ENCODE results near the gene ZBTB46. TPM values are rescaled to one million over a fixed set of nuclear protein-coding genes. Genes with fewer than 3 reads are reported as not detected.

Gene ZBTB46
- total RNA-seq, 1 donor: 0.36 TPM

DNA sequence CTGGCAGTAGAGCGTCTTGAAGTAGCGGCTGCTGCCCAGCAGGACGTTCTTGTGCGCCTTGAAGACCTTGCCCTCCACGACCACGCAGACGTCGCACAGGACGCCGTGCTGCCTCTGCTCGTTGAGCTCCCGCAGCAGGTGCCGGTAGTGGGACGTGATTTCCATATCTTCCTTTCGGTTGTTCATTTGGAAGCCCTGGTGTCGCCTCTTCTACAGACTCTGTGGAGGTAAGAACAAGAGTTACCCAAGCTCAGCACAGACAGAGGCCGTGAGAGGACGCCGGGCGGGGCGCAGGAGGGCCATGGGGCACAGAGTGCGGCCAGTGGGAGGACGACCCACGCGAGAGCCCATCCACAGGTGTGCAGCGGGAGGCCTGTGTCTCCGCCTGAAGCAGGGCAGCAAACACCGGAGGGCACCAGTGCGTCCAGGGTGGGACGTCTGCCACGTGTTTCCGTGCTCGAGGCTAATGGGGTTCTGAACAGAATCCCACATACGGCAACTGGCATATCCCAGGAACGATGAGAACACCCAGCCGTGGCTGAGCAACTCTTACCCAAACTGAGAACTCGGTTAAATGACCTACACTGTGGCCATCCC is 40.4 kb downstream of the ZBTB46 start:
- Histone ChIP-seq H2AFZ (ENCODE audit: low read length) (no peak overlapping the region), H3K9me3 (ENCODE audit: low read depth, low read length) (no peaks in the 10 kb centered on the region), H3K36me3 (ENCODE audit: insufficient read depth, low read length) (no peaks in the 10 kb centered on the region), H3K79me2 (ENCODE audit: insufficient read depth, low read length) (no peaks in the 10 kb centered on the region), H4K20me1 (ENCODE audit: insufficient read depth, low read length) (no peaks in the 10 kb centered on the region), H3K4me3 (ENCODE audit: insufficient read depth, low read length) (no peak overlapping the region), H3K27ac (ENCODE audit: low read depth, low read length) (no peak overlapping the region), H3K27me3 (ENCODE audit: insufficient read depth, low read length) (no peaks in the 10 kb centered on the region), H3K4me1 (ENCODE audit: insufficient read depth, low read length) (no peaks in the 10 kb centered on the region), H3K4me2 (ENCODE audit: insufficient read depth, low read length) (no peak overlapping the region)
- TF ChIP-seq, protein P1, sequence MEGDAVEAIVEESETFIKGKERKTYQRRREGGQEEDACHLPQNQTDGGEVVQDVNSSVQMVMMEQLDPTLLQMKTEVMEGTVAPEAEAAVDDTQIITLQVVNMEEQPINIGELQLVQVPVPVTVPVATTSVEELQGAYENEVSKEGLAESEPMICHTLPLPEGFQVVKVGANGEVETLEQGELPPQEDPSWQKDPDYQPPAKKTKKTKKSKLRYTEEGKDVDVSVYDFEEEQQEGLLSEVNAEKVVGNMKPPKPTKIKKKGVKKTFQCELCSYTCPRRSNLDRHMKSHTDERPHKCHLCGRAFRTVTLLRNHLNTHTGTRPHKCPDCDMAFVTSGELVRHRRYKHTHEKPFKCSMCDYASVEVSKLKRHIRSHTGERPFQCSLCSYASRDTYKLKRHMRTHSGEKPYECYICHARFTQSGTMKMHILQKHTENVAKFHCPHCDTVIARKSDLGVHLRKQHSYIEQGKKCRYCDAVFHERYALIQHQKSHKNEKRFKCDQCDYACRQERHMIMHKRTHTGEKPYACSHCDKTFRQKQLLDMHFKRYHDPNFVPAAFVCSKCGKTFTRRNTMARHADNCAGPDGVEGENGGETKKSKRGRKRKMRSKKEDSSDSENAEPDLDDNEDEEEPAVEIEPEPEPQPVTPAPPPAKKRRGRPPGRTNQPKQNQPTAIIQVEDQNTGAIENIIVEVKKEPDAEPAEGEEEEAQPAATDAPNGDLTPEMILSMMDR (IDR thresholded peaks at IDR 0.05; ENCODE audit: extremely low read depth, low read depth, low read length): no peak
- no peak for DNase-seq (ENCODE audit: insufficient read length, low spot score, missing footprints)

GRCh38 chr20:63789836-63790571 is 41.1 kb downstream of the ZBTB46 start:
- H3K79me2 ChIP-seq (ENCODE audit: insufficient read depth, low read length): no peaks in the 10 kb centered on the region
- H3K4me2 ChIP-seq (ENCODE audit: insufficient read depth, low read length): no peak overlapping the region
- H3K27ac ChIP-seq (ENCODE audit: low read depth, low read length): no peak overlapping the region
- H4K20me1 ChIP-seq (ENCODE audit: insufficient read depth, low read length): no peaks in the 10 kb centered on the region
- H2AFZ ChIP-seq (ENCODE audit: low read length): no peak overlapping the region
- H3K9me3 ChIP-seq (ENCODE audit: low read depth, low read length): no peaks in the 10 kb centered on the region
- no peak overlapping the region for H3K4me3 ChIP-seq (ENCODE audit: insufficient read depth, low read length)
- TF ChIP-seq, protein P1 (IDR thresholded peaks at IDR 0.05; ENCODE audit: extremely low read depth, low read depth, low read length): no peak
- no peak for DNase-seq (ENCODE audit: insufficient read length, low spot score, missing footprints)
- H3K4me1 ChIP-seq (ENCODE audit: insufficient read depth, low read length): no peaks in the 10 kb centered on the region
- H3K27me3 ChIP-seq (ENCODE audit: insufficient read depth, low read length): no peaks in the 10 kb centered on the region
- H3K36me3 ChIP-seq (ENCODE audit: insufficient read depth, low read length): no peaks in the 10 kb centered on the region

DNA sequence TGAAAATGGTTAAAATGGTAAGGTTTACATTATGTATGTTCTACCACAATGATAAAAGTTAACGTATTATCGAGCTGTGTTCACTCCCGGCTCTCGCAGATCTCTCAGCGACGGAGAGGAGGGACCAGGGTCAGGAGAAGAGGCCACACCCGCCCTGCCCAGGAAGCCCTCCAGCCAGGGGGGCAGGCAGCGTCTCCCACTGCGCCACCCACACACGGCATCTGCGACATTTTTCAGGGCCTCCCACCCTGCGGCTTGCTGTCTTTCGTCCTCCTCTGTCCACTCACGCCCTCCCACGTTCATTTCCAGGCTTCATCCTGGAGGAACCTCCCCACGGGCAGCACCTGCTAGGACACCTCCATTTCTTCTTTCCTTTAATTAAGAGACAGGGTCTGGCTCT is 43.3 kb downstream of the ZBTB46 start:
- Histone ChIP-seq H3K27ac (ENCODE audit: low read depth, low read length) (no peak overlapping the region), H3K9me3 (ENCODE audit: low read depth, low read length) (no peaks in the 10 kb centered on the region), H3K4me3 (ENCODE audit: insufficient read depth, low read length) (no peak overlapping the region), H4K20me1 (ENCODE audit: insufficient read depth, low read length) (no peaks in the 10 kb centered on the region), H3K36me3 (ENCODE audit: insufficient read depth, low read length) (no peaks in the 10 kb centered on the region), H3K4me2 (ENCODE audit: insufficient read depth, low read length) (no peak overlapping the region), H2AFZ (ENCODE audit: low read length) (no peak overlapping the region), H3K79me2 (ENCODE audit: insufficient read depth, low read length) (no peaks in the 10 kb centered on the region), H3K27me3 (ENCODE audit: insufficient read depth, low read length) (no peaks in the 10 kb centered on the region), H3K4me1 (ENCODE audit: insufficient read depth, low read length) (no peaks in the 10 kb centered on the region)
- DNase-seq (ENCODE audit: insufficient read length, low spot score, missing footprints): no peak
- TF ChIP-seq, protein P1 (IDR thresholded peaks at IDR 0.05; ENCODE audit: extremely low read depth, low read depth, low read length): no peak

DNA sequence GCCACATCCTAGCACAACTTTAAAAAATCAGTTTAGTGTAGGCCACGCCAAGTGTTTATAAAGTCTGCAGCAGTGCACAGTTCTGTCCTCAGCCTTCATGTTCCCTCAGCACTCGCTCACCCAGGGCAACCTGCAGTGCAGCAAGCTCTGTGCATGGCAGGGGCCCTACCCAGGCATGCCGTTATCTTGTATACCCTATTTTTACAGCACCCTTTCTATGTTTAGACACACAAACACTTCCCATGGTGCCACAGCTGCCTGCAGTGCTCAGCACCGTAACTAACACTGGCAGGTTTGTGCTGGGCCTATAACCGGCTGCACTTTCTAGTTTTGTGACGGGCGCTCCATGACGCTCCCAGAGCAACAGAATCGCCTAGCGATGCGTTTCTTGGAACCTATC is 43.8 kb downstream of the ZBTB46 start:
- H3K79me2 ChIP-seq (ENCODE audit: insufficient read depth, low read length): no peaks in the 10 kb centered on the region
- no peak overlapping the region for H3K4me3 ChIP-seq (ENCODE audit: insufficient read depth, low read length)
- no peaks in the 10 kb centered on the region for H3K4me1 ChIP-seq (ENCODE audit: insufficient read depth, low read length)
- peak; percentile 63 for DNase-seq (ENCODE audit: insufficient read length, low spot score, missing footprints)
- no peak overlapping the region for H3K4me2 ChIP-seq (ENCODE audit: insufficient read depth, low read length)
- no peaks in the 10 kb centered on the region for H4K20me1 ChIP-seq (ENCODE audit: insufficient read depth, low read length)
- no peak overlapping the region for H2AFZ ChIP-seq (ENCODE audit: low read length)
- no peaks in the 10 kb centered on the region for H3K36me3 ChIP-seq (ENCODE audit: insufficient read depth, low read length)
- no peak overlapping the region for H3K27ac ChIP-seq (ENCODE audit: low read depth, low read length)
- no peaks in the 10 kb centered on the region for H3K27me3 ChIP-seq (ENCODE audit: insufficient read depth, low read length)
- TF ChIP-seq, protein P1 (IDR thresholded peaks at IDR 0.05; ENCODE audit: extremely low read depth, low read depth, low read length): no peak
- H3K9me3 ChIP-seq (ENCODE audit: low read depth, low read length): no peaks in the 10 kb centered on the region
